Activated CD8-positive, alpha-beta memory T cell treated with anti-CD3 and anti-CD28 coated beads, Interleukin-2, amount 10 ng/mL, durations not matched to agents 7 days and 5 days (primary cell): ENCODE data around the gene B3GALT5. TPM values are rescaled to one million over a fixed set of nuclear protein-coding genes. Genes with fewer than 3 reads are reported as not detected.

Source experiments
- ATAC-seq: fragments of 150-1000 bp; cut with Tn5 transposase; one replicate; pipeline ENCODE4 v1.10.0; 2021; ENCODE audit warnings: moderate library complexity
- CTCF ChIA-PET: fragments of 350-600 bp; sonication (Branson Sonifier 250); formaldehyde crosslinking; loops from one replicate; lab custom pipeline; 2021; ENCODE audit warnings: antibody characterized with exemption; lab: Charles Lee
- DNase-seq: peaks from one replicate; pipeline ENCODE4 v3.0.0-alpha.2; 2020
- H3K27ac Mint-ChIP-seq: one replicate; pipeline ENCODE4 v1.8.0; 2021; ENCODE audit warnings: mild to moderate bottlenecking, mixed read lengths
- H3K27me3 Mint-ChIP-seq: one replicate; pipeline ENCODE4 v1.8.0; 2021; ENCODE audit warnings: mixed read lengths
- H3K36me3 Mint-ChIP-seq: one replicate; pipeline ENCODE4 v1.8.0; 2021; ENCODE audit warnings: mild to moderate bottlenecking, mixed read lengths
- H3K4me1 Mint-ChIP-seq: one replicate; pipeline ENCODE4 v1.8.0; 2021; ENCODE audit warnings: mixed read lengths
- H3K4me3 Mint-ChIP-seq: one replicate; pipeline ENCODE4 v1.8.0; 2021; ENCODE audit warnings: mild to moderate bottlenecking, moderate library complexity, mixed read lengths
- H3K9me3 Mint-ChIP-seq: one replicate; pipeline ENCODE4 v1.8.0; 2022; ENCODE audit warnings: low read depth, mixed read lengths
- total RNA-seq, 2 experiments: library from RNA; stranded (reverse); gene quantifications; one replicate each; pipeline ENCODE4 v1.2.3, GENCODE V29; 2021

B3GALT5 gene
- total RNA-seq, 2 experiments from 2014 or later = not detected

DNA sequence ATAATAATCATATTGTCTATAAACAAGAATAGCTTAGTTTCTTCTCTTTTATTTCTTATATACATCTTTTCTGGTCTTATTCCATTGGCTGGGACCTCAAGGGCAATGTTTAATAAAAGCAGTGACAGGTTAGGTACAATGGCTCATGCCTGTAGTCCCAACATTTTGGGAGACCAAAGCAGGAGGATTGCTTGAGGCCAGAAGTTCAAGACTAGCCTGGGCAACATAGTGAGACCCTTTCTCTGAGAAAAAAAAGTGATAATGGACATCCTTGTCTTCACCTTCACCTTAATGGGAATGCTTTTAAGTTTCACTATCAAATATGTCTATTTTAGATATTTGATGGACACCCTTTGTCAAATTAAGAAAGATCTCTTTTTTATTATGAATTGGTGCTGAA is 8.1 kb downstream of the B3GALT5 start:
- ATAC-seq = no peak
- peaks cover 2% of the 10 kb centered on the region for H3K9me3 Mint-ChIP-seq
- no peaks in the 10 kb centered on the region for H3K36me3 Mint-ChIP-seq
- H3K4me3 Mint-ChIP-seq = no peak overlapping the region
- no peaks in the 10 kb centered on the region for H3K27me3 Mint-ChIP-seq
- H3K27ac Mint-ChIP-seq = no peak overlapping the region
- CTCF ChIA-PET = no interaction called here
- no peak for DNase-seq
- no peaks in the 10 kb centered on the region for H3K4me1 Mint-ChIP-seq

DNA sequence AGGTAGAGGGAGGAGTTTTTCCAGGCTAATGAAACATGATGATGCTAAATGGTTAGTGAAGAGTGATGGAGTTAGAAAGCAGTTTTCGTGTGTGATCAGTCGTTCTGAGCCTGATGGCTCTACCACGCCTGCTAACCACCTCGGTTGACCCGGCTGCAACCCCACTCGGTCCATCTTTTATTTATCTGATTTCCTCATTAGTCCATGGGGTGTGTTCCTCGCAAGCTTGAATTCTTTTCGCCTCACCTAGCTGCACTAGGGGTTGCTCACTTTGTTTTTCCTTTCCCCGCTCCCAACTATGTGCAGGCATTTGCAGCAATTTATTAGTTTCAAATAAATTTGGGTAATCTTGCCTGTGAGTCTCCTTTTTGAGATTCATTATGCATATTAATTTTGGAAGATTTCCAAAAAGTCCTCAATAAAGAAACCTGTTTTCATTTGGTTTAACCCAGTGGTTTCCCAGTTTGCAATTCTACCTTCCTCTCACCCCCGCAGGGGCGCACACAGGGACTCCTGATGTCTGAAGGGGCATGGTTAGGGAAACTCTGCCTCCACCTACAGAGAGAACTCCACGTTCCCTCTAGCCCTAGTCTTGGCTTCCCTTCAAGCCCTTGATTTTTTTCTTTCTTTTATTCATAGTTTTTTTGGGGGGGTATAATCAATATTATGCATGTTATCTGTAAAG is 12.6 kb downstream of the B3GALT5 start:
- DNase-seq = no peak
- CTCF ChIA-PET = no interaction called here
- H3K27ac Mint-ChIP-seq = no peak overlapping the region

GRCh38 chr21:39628385-39628784 is 15.6 kb downstream of the B3GALT5 start:
- CTCF ChIA-PET = no interaction called here
- no peak overlapping the region for H3K27ac Mint-ChIP-seq
- DNase-seq (no peak), ATAC-seq (no peak)
- H3K4me3 Mint-ChIP-seq = no peak overlapping the region
- no peaks in the 10 kb centered on the region for H3K4me1 Mint-ChIP-seq
- H3K27me3 Mint-ChIP-seq = no peaks in the 10 kb centered on the region
- H3K9me3 Mint-ChIP-seq = peaks cover 2% of the 10 kb centered on the region
- H3K36me3 Mint-ChIP-seq = no peaks in the 10 kb centered on the region

More for the DNA sequence above, 12.6 kb downstream of the B3GALT5 start:
- Mint-ChIP-seq H3K4me1 (no peaks in the 10 kb centered on the region), H3K36me3 (no peaks in the 10 kb centered on the region), H3K27me3 (no peaks in the 10 kb centered on the region), H3K9me3 (peaks cover 2% of the 10 kb centered on the region), H3K4me3 (no peak overlapping the region)
- ATAC-seq = no peak

- CTCF ChIA-PET = no interaction called here
- no peaks in the 10 kb centered on the region for H3K4me1 Mint-ChIP-seq
- DNase-seq (no peak), ATAC-seq (no peak)
- no peaks in the 10 kb centered on the region for H3K27me3 Mint-ChIP-seq
- H3K27ac Mint-ChIP-seq = no peak overlapping the region
- H3K4me3 Mint-ChIP-seq = no peak overlapping the region
- H3K9me3 Mint-ChIP-seq = no peaks in the 10 kb centered on the region
- H3K36me3 Mint-ChIP-seq = no peaks in the 10 kb centered on the region
These were observed 17.5 kb downstream of the B3GALT5 start for GRCh38 chr21:39630191-39630591.

DNA sequence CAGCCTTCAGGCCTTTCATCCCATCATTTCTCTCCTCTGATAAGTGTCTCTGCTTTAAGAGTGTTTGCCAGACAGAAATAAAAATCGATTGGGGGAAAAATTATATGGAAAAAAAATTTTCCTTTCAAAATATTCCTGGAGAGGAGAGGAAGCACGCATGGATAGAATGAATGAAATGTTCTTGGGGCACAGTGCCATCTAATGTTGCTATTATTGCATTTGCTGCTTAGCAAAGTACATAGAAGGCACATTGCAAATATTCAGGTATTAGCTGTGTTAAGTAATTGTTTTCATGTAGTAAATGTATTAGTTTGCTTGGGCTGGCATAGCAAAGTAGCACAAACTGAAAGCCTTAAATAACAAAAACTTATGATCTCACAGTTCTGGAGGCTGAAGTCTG is 18.1 kb downstream of the B3GALT5 start:
- H3K9me3 Mint-ChIP-seq = no peaks in the 10 kb centered on the region
- CTCF ChIA-PET = no interaction called here
- DNase-seq (no peak), ATAC-seq (no peak)
- no peak overlapping the region for H3K4me3 Mint-ChIP-seq
- H3K36me3 Mint-ChIP-seq = no peaks in the 10 kb centered on the region
- no peak overlapping the region for H3K27ac Mint-ChIP-seq
- no peaks in the 10 kb centered on the region for H3K4me1 Mint-ChIP-seq
- no peaks in the 10 kb centered on the region for H3K27me3 Mint-ChIP-seq

GRCh38 chr21:39631842-39632562 is 19.3 kb downstream of the B3GALT5 start:
- no peak for ATAC-seq
- Mint-ChIP-seq H3K9me3 (no peaks in the 10 kb centered on the region), H3K27me3 (no peaks in the 10 kb centered on the region), H3K4me3 (no peak overlapping the region), H3K27ac (no peak overlapping the region), H3K4me1 (no peaks in the 10 kb centered on the region), H3K36me3 (no peaks in the 10 kb centered on the region)
- no peak for DNase-seq
- CTCF ChIA-PET = no interaction called here

DNA sequence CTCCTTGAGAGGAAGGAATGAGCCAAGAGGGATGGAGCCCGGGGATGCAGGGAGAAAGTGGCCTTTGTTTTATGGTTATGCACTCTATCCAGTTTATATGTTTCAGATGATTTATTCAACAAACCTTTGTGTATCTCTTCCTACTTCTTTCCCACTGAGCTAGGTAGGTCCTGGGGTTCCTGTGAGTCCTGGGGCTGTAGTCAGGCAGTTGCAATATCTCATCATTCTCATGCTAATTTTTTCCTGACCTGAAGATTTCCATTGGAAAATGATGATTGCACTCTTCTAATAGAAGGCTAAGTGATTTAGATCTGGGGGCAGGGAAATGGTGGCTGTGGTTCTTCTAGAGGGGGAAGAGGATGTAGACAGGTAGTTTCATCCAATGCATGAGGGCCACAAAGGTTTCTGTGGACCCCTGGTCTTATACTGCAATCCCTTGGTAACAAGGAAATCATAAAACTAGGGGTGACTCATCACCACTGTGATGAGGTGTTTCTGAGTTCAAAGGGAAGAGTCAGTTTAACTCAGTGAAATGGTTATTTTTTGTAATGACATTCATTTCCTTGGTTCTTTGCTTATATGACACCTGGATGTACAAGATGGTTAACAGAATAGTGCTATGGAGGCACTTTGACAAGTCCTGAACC is 20.2 kb downstream of the B3GALT5 start:
- ATAC-seq (no peak), DNase-seq (no peak)
- CTCF ChIA-PET = no interaction called here
- no peaks in the 10 kb centered on the region for H3K36me3 Mint-ChIP-seq
- no peaks in the 10 kb centered on the region for H3K9me3 Mint-ChIP-seq
- H3K27me3 Mint-ChIP-seq = no peaks in the 10 kb centered on the region
- H3K4me3 Mint-ChIP-seq = no peak overlapping the region
- H3K27ac Mint-ChIP-seq = no peak overlapping the region
- H3K4me1 Mint-ChIP-seq = no peaks in the 10 kb centered on the region

DNA sequence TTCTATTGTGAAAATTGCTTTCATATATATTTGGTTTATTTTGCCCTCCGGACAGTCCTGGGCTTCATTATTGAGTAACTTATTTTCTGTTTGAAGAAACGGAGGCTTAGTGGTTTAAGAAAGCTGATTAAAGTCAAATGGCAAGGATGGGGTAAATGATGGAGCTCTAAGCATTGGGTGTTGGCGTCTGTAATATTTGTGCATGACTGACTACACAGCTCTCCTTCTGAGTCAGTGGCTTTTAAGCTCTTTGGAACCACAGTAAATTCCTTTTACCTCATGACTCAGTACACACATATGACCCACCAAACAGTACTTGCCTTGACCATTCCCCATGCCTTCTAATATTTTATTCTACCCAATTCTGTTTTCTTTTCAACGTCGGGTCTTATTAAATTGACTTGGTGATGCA is 21.0 kb downstream of the B3GALT5 start:
- ATAC-seq (no peak), DNase-seq (no peak)
- Mint-ChIP-seq H3K36me3 (no peaks in the 10 kb centered on the region), H3K27me3 (no peaks in the 10 kb centered on the region), H3K9me3 (no peaks in the 10 kb centered on the region), H3K4me1 (no peaks in the 10 kb centered on the region), H3K4me3 (no peak overlapping the region), H3K27ac (no peak overlapping the region)
- CTCF ChIA-PET = no interaction called here

- H3K4me1 Mint-ChIP-seq = no peaks in the 10 kb centered on the region
- H3K9me3 Mint-ChIP-seq = no peaks in the 10 kb centered on the region
- no peaks in the 10 kb centered on the region for H3K27me3 Mint-ChIP-seq
- CTCF ChIA-PET = no interaction called here
- H3K27ac Mint-ChIP-seq = no peak overlapping the region
- H3K4me3 Mint-ChIP-seq = no peak overlapping the region
- ATAC-seq = no peak
- no peak for DNase-seq
- no peaks in the 10 kb centered on the region for H3K36me3 Mint-ChIP-seq
These were observed 21.8 kb downstream of the B3GALT5 start for GRCh38 chr21:39634507-39634906.

- Mint-ChIP-seq H3K4me1 (no peaks in the 10 kb centered on the region), H3K36me3 (no peaks in the 10 kb centered on the region), H3K4me3 (no peak overlapping the region), H3K27me3 (no peaks in the 10 kb centered on the region), H3K27ac (no peak overlapping the region), H3K9me3 (no peaks in the 10 kb centered on the region)
- DNase-seq = no peak
- CTCF ChIA-PET = no interaction called here
- no peak for ATAC-seq
These were observed 24.6 kb downstream of the B3GALT5 start for GRCh38 chr21:39637197-39637970.

- Mint-ChIP-seq H3K9me3 (no peaks in the 10 kb centered on the region), H3K4me1 (no peaks in the 10 kb centered on the region), H3K27ac (no peak overlapping the region), H3K36me3 (no peaks in the 10 kb centered on the region), H3K4me3 (no peak overlapping the region), H3K27me3 (no peaks in the 10 kb centered on the region)
- CTCF ChIA-PET = no interaction called here
- ATAC-seq (no peak), DNase-seq (no peak)
These were observed 25.2 kb downstream of the B3GALT5 start for GRCh38 chr21:39637971-39638240.

- DNase-seq (no peak), ATAC-seq (no peak)
- Mint-ChIP-seq H3K9me3 (no peaks in the 10 kb centered on the region), H3K27me3 (no peaks in the 10 kb centered on the region), H3K27ac (no peak overlapping the region), H3K36me3 (no peaks in the 10 kb centered on the region), H3K4me3 (no peak overlapping the region), H3K4me1 (no peaks in the 10 kb centered on the region)
- CTCF ChIA-PET = no interaction called here
These were observed 25.5 kb downstream of the B3GALT5 start for GRCh38 chr21:39638281-39638680.

DNA sequence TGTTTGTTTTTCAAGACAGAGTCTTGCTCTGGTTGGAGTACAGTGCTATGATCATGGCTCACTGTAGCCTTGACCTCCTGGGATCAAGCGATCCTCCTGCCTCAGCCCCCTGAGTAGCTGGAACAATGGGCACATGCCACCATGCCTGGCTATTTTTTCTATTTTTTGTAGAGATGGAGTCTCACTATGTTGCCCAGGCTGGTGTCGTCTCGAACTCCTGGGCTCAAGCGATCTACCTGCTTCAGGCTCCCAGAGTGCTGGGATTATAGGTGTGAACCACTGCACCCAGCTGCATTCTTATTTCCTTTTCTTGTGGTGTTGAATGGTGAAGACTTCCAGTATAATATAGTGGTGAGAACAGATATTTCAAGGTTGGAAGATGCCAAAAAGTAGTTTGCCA is 28.0 kb downstream of the B3GALT5 start:
- Mint-ChIP-seq H3K27me3 (no peaks in the 10 kb centered on the region), H3K36me3 (no peaks in the 10 kb centered on the region), H3K9me3 (no peaks in the 10 kb centered on the region), H3K27ac (no peak overlapping the region), H3K4me1 (no peaks in the 10 kb centered on the region), H3K4me3 (no peak overlapping the region)
- CTCF ChIA-PET = no interaction called here
- no peak for DNase-seq
- no peak for ATAC-seq
